GM18517 (cell line): ENCODE data around the gene ENPP3.
"Not testable (repeated sequence)": the region's sequence is repeated elsewhere in the genome, so short reads cannot be mapped to it uniquely, and the experiment has no call there.

ENCODE experiments used
- ATAC-seq: cut with Tn5 transposase; IDR thresholded peaks from one replicate; pipeline ENCODE4 v1.9.1; 2021; ENCODE audit warnings: mild to moderate bottlenecking, moderate library complexity; ENCODE audit not compliant: unreplicated experiment

Gene ENPP3

DNA sequence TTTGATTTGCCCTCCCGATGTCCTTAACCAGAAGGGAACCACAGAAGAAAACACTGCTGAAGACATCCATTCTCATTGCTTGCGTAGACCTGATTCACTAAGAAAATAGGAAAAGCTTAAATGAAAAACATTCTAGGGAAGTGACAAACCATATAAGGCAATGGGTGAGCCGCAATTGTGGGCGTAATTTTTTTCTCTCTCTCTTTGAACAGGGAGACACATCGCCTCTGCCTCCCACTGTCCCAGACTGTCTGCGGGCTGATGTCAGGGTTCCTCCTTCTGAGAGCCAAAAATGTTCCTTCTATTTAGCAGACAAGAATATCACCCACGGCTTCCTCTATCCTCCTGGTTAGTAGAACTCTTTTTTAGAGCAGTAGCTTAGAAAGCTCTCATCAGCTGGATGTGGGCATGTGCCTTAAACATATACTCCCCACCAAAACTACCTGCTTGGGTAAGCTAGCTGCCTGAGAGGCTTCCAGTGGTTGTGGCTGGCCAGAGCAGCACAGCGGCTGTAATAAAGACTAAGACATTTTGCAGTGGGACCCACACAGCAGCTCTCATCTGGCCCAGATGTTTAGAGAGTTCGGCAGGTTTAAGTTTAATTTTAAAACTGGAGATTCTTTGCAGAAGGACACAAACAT lies 96.4 kb downstream of the ENPP3 start:
- ATAC-seq = no peak

- no peak for ATAC-seq
These were observed 99.0 kb downstream of the ENPP3 start for GRCh38 chr6:131736003-131736596.

DNA sequence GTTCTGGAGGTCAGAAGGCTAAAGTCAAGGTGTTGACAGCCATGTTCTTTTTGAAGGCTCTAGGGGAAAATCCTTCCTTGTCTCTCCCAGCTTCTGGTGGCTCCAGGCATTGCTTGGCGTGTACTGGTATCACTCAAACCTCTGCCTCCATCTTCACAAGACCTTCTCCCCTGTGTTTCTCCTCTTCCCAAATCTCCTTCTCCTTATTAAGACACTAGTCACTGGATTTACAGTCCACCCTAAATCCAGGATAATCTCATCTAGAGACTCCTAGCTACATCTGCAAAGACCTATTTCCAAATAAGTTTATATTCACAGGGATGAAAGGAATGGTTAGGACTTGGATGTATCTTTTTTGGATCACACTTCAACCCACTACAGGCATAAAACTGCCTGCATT lies 99.7 kb downstream of the ENPP3 start:
- no peak for ATAC-seq

DNA sequence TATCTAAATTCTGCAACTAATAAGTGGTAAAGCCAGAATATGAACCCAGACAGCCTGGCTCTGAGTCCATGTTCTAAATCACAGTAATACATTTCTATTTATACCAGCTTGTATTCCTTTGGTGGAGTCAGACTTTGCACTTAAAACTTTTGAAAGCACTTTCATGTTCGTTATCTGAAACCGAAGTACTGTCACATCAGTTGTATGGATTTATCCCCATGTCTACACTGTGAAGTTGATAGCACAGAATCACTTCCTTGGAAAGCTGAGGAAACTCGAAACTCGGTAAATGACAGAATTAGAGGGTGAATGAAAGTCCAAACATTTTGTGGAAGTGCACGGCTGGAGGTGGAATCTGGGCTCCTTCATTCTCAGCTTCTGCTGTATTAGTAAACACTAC lies 102.0 kb downstream of the ENPP3 start:
- no peak for ATAC-seq

DNA sequence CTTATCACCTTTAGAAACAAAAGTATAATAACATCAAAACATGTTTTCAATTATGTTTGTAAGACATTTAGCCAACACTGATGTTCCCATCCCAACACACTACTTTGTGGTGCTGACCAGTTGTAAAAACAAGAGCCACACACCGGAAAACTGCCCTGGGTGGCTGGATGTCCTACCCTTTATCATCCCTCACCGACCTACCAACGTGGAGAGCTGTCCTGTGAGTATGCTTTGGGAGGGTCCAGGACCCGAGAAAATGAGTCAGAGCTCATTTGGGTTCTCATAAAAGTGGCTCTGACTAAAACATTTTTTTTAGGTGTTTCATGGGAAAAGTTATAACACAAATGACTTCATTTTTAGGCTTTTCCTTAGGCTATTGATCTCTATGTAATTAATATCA lies 103.1 kb downstream of the ENPP3 start:
- no peak for ATAC-seq

GRCh38 chr6:131741688-131742393 lies 104.7 kb downstream of the ENPP3 start:
- ATAC-seq = no peak

- ATAC-seq = no peak
These were observed 107.6 kb downstream of the ENPP3 start for GRCh38 chr6:131744432-131745287.

DNA sequence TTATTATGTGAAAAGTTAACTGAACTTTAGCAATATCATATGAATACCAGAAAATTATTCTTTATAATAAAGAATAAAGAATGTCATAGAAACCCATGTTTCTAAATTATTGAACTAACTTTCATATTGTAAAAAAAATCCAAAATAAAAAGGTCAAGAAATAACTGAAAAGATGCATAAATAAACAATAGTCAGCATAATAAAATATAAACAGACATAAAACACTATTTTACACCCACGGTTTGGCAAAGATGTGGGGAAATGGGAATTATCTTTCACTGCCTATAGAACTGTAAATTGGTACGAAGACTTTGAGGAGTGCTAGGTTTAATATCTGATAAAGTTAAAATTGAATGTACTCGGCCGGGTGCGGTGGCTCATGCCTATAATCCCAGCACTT lies 108.4 kb downstream of the ENPP3 start:
- ATAC-seq = no peak

DNA sequence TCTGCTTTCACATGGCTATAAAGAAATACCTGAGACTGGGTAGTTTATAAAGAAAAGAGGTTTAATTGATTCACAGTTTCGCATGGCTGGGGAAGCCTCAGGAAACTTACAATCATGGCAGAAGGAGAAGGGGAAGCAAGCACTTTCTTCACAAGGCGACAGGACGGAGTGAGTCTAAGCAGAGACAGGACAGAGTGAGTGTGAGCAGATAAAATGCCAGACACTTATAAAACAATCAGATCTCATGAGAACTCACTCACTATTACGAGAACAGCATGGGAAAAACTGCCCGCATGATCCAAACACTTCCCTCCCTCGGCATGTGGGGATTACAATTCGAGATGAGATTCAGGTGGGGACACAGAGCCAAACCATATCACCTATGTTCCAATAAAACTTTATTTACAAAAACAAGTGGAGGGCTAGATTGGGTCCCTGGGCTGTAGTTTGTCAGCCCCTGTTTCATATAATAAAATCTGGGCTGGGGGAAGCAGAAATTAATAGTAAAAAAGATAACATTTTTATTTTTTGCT lies 110.8 kb downstream of the ENPP3 start:
- ATAC-seq = no peak

DNA sequence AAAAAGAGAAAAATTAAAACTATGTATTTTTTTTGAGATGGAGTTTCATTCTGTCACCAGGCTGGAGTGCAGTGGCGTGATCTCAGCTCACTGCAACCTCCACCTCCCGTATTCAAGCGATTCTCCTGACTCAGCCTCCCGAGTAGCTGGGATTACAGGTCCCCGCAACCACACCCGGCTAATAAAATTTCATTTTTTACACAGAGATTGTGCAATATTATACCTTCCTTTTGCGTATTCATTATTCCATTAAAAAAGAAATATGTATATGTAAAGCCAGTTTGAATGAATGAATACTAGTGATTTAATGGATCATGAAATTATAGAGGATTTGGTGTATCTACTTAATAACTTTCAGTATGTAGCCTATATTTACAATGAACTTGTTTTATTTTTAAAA lies 111.9 kb downstream of the ENPP3 start:
- ATAC-seq = no peak

GRCh38 chr6:131751012-131751715 lies 114.1 kb downstream of the ENPP3 start:
- not testable (repeated sequence) for ATAC-seq

GRCh38 chr6:131754088-131754487 lies 117.0 kb downstream of the ENPP3 start:
- ATAC-seq = no peak

- ATAC-seq = no peak
These were observed 117.8 kb downstream of the ENPP3 start for GRCh38 chr6:131754715-131755567.

GRCh38 chr6:131755597-131755996 lies 118.5 kb downstream of the ENPP3 start:
- no peak for ATAC-seq

DNA sequence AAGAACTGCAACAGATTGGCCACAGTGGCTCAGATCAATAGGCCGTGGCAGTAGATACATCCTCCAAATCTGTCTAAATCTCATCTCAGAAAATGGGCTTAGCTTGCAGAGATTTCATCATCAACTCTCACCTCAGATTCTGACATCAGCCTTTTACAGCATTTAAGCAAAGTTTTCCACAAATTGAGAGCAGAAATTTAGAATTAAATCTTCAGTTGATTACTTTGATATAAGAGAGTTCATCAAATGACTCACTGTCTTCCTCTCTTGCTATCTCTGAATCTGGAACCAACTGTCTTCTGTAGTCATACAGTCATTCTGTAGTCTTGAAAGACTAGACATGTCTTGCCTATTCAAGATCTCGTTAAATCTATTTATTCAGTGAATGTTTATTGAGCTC lies 118.9 kb downstream of the ENPP3 start:
- ATAC-seq = no peak

DNA sequence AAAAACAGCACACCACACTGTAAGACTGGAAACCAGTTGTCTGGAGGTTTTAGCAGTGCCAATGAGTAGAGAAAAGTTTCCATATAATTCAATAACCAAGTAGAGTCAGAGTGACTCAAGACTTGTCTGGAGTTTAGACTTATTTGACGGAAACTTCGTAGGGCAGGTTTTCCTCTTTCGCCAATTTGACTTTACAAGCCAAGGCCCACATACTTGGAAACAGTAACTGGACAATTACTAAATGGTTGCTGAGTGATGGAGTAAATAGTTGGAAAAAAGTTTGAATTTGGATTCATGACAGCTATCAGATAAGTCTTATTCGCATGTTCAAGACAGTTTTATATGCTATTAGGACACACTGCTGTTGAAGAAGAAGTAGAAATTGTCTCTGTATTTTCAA lies 121.8 kb downstream of the ENPP3 start:
- no peak for ATAC-seq

DNA sequence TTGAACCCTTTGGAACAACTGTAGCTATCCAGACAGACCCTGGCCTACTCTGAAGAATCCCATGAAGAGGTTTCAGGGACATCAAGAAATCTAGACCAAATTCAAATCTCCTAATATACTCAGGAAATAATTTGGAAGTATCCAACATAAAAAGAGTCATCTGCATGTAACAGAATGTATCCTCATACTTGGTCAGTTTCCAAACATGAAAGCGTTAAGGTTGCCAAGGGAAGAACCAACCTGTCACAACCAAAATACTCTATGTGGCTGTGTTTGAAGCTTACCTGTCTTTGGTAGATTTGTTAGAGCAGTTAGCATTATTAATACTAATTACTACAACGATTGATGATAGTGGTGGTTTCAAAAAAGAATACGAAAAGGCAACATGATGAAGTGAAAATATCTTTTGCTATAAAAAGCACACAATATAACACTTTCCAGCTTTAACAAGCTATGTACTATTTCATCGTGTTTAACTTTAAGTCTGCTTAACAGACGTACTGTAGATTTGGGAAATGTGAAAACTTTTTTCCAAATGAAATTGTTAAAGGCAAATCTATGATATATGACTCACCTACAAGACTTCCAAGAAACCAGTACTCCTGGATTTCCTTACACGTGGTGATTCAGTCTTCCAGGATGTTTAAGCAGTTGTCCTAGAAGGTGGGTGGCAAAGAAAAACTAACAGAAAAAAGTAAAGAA lies 124.1 kb downstream of the ENPP3 start:
- no peak for ATAC-seq

- no peak for ATAC-seq
These were observed 124.6 kb downstream of the ENPP3 start for GRCh38 chr6:131761762-131762067.

GRCh38 chr6:131762984-131763383 lies 125.9 kb downstream of the ENPP3 start:
- ATAC-seq = no peak
